ENCODE measurements around the gene SUN2. TPM values are rescaled to one million over a fixed set of nuclear protein-coding genes. Genes with fewer than 3 reads are reported as not detected.

SUN2 gene
- total and polyA plus RNA-seq, 10 of the 15 experiments (the other 5 are each of a cell fraction or from before 2014, with no cell fraction given), result 0.18 to 107 (median 35.9) TPM

DNA sequence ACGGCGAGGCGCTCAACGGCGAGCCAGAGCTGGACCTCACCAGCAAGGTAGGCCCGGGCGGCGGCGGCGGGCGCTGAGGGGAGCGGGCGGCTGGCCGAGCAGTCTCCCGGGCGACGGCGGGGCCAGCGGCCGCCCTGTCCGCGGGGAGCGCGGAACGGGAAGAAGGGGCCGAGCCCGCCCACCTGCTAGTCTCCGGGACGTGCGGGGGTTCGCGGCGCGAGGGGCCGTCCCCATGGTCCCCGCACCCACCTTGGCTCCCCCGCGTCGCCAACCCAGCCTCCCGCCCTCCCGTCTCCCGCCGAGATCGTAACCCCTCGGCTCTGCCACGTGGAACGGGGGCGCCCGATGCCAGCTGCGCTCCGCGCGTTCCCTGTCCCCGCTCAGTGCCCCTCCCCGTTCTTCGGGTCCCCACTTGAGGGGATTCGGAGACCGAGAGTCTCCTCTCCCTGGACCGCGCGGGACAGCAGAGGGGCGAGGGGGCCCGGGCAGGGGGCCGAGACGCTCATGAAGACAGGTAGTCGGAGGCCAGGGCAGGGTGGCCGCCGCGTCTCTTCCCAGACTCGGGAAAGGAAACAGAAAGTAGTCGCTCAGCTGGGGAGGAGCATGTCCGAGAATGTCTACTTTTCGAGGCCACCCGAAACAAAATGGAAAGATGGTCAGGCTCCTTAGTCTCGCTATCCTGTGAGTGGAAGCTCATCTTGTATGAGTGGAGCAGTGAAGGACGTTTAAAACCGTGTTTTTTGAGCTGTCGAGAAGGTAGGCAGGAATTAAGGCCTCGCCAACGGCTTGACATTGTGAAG is 49.5 kb downstream of the SUN2 start (continued):
- TF ChIP-seq EED (IDR thresholded peaks at IDR 0.05; ENCODE audit: low read depth) (no peak), BCL11A (IDR thresholded peaks at IDR 0.05; ENCODE audit: low read depth, low read length) (no peak), CREB1 (IDR thresholded peaks at IDR 0.05; ENCODE audit: low read depth) (no peak), STAT3 (IDR thresholded peaks at IDR 0.05; ENCODE audit: low read depth, low read length) (no peak)

GRCh38 chr22:38705235-38706100 is 50.3 kb downstream of the SUN2 start, which contains the start of gene GTPBP1:
GTPBP1 (plus strand) TSS chr22:38705944; CDS start chr22:38705956, 12 bp downstream.
- H3K9me3 ChIP-seq (replicated peaks; ENCODE audit: control insufficient read depth, insufficient read depth, low read length), result no peaks in the 10 kb centered on the region
- peaks cover 50% of the 10 kb centered on the region for H3K79me2 ChIP-seq (ENCODE audit: control insufficient read depth, insufficient read depth, low read length)
- no TSS peak for BruUV-seq (replicated peaks)
- FAIRE-seq (peak; percentile 100), DNase-seq (ENCODE audit: low read depth, low spot score) (peak; percentile 100), ATAC-seq (peak; percentile 85)
- peaks cover 0 to 6% of the 10 kb centered on the region in 2 experiments; a peak in 2 of 4 replicates for H3K36me3 ChIP-seq (ENCODE audit: control insufficient read depth in 2 of 2, insufficient read depth in 2 of 2, low read length in 1 of 2)
- ChIA-PET SMC1A (ENCODE audit: uncharacterized antibody, unreplicated experiment) (interaction anchor here (0.7 to 5.5 kb wide), 3 partner anchors 9 to 168 kb away, joined by 3 to 54 read pairs (median 6); partner anchors contain the start of gene TOMM22), POLR2A (interaction anchor here (0.7 to 3.3 kb wide), 12 partner anchors 10 to 861 kb away, joined by 3 to 27 read pairs (median 4); partner anchors contain the start of genes ANKRD54, DNAL4 and TOMM22), RAD21 (ENCODE audit: unreplicated experiment) (interaction anchor here (0.5 to 2.7 kb wide), 10 partner anchors 9 to 898 kb away, joined by 3 to 14 read pairs (median 4); partner anchors contain the start of genes GCAT and TOMM22), CTCF (interaction anchor here (0.6 to 3.1 kb wide), 4 partner anchors 20 to 626 kb away, joined by 3 to 10 read pairs (median 4); no protein-coding TSS in a partner anchor)
- peak within 1 kb of the TSS; percentile 85 for H3K27ac ChIP-seq (ENCODE audit: control insufficient read depth, insufficient read depth)
- H3K4me2 ChIP-seq (ENCODE audit: control insufficient read depth, insufficient read depth), result peak within 1 kb of the TSS; percentile 80
- in situ Hi-C loops (cut with MboI) (no loop called here), intact Hi-C loops (cut with micrococcal nuclease; ENCODE audit: unreplicated experiment) (loop anchor here (1.0 to 10.0 kb wide), 2 partner anchors 51 to 201 kb away; partner anchors contain the start of gene DDX17)
- no peaks in the 10 kb centered on the region for H3K27me3 ChIP-seq (replicated peaks in 1 of 2; ENCODE audit: control insufficient read depth in 2 of 2, insufficient read depth in 2 of 2, low read length in 1 of 2)
- WGBS (ENCODE audit: insufficient coverage, insufficient replicate concordance, low lambda C conversion rate, missing lambda C conversion rate), result under 1% methylated on average over 55 of the region's 55 CpGs
- peak within 1 kb of the TSS; percentile 95 for H3K4me3 ChIP-seq
- H4K20me1 ChIP-seq (ENCODE audit: control insufficient read depth, insufficient read depth), result peaks cover 12% of the 10 kb centered on the region
- H3K4me1 ChIP-seq (ENCODE audit: control insufficient read depth, insufficient read depth, low read length), result peaks cover 25% of the 10 kb centered on the region
- H2AFZ ChIP-seq (ENCODE audit: control insufficient read depth, low read depth, low read length), result peak within 1 kb of the TSS; percentile 76
- H3K9ac ChIP-seq (ENCODE audit: control insufficient read depth, insufficient read depth, low read length), result peak within 1 kb of the TSS; percentile 89
- TF ChIP-seq MTA3 (IDR thresholded peaks at IDR 0.05; ENCODE audit: borderline replicate concordance, low read length) (no peak), KLF5 (IDR thresholded peaks at IDR 0.05; ENCODE audit: partially characterized antibody) (peak; percentile 60), BCL3 (IDR thresholded peaks at IDR 0.05; ENCODE audit: borderline replicate concordance, insufficient read depth, low read depth, low read length, poor library complexity, severe bottlenecking) (no peak), IKZF1 (conservative IDR thresholded peaks at IDR 0.05) (peak; percentile 55; the same call in 1 of the 2 replicates), SMARCA5 (IDR thresholded peaks at IDR 0.05) (no peak), MLLT1 (IDR thresholded peaks at IDR 0.05) (peak; percentile 78), BRCA1 (IDR thresholded peaks at IDR 0.05; ENCODE audit: low read depth, low read length) (no peak), TCF12 (IDR thresholded peaks at IDR 0.05; ENCODE audit: low read depth, low read length) (no peak), SREBF1 (IDR thresholded peaks at IDR 0.05; ENCODE audit: low read length) (peak; percentile 59)
- TF ChIP-seq, protein P1, sequence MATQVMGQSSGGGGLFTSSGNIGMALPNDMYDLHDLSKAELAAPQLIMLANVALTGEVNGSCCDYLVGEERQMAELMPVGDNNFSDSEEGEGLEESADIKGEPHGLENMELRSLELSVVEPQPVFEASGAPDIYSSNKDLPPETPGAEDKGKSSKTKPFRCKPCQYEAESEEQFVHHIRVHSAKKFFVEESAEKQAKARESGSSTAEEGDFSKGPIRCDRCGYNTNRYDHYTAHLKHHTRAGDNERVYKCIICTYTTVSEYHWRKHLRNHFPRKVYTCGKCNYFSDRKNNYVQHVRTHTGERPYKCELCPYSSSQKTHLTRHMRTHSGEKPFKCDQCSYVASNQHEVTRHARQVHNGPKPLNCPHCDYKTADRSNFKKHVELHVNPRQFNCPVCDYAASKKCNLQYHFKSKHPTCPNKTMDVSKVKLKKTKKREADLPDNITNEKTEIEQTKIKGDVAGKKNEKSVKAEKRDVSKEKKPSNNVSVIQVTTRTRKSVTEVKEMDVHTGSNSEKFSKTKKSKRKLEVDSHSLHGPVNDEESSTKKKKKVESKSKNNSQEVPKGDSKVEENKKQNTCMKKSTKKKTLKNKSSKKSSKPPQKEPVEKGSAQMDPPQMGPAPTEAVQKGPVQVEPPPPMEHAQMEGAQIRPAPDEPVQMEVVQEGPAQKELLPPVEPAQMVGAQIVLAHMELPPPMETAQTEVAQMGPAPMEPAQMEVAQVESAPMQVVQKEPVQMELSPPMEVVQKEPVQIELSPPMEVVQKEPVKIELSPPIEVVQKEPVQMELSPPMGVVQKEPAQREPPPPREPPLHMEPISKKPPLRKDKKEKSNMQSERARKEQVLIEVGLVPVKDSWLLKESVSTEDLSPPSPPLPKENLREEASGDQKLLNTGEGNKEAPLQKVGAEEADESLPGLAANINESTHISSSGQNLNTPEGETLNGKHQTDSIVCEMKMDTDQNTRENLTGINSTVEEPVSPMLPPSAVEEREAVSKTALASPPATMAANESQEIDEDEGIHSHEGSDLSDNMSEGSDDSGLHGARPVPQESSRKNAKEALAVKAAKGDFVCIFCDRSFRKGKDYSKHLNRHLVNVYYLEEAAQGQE (IDR thresholded peaks at IDR 0.05; ENCODE audit: low read depth, low read length), result no peak

Data from GM12878 (cell line).